Activated naive CD8-positive, alpha-beta T cell treated with anti-CD3 and anti-CD28 coated beads, Interleukin-2, amount 50 U/mL, for 24 hours (primary cell): ENCODE data around the gene CENATAC.
"Not testable (repeated sequence)": the region's sequence is repeated elsewhere in the genome, so short reads cannot be mapped to it uniquely, and the experiment has no call there.

Experiments
- ATAC-seq: fragments of 150-1000 bp; cut with Tn5 transposase; one replicate; pipeline ENCODE4 v1.10.0; 2021
- DNase-seq: peaks from one replicate; pipeline ENCODE4 v3.0.0; 2021
- H3K27ac Mint-ChIP-seq: one replicate; pipeline ENCODE4 v1.8.0; 2021; ENCODE audit warnings: mild to moderate bottlenecking, mixed read lengths
- H3K27me3 Mint-ChIP-seq: one replicate; pipeline ENCODE4 v1.8.0; 2021; ENCODE audit warnings: mixed read lengths
- H3K36me3 Mint-ChIP-seq: one replicate; pipeline ENCODE4 v1.8.0; 2021; ENCODE audit warnings: low read depth, mixed read lengths
- H3K4me1 Mint-ChIP-seq: one replicate; pipeline ENCODE4 v1.8.0; 2021; ENCODE audit warnings: mixed read lengths
- H3K4me3 Mint-ChIP-seq: one replicate; pipeline ENCODE4 v1.8.0; 2021; ENCODE audit warnings: mild to moderate bottlenecking, moderate library complexity, mixed read lengths
- H3K9me3 Mint-ChIP-seq: one replicate; pipeline ENCODE4 v1.8.0; 2021; ENCODE audit warnings: mixed read lengths

CENATAC gene, protein sequence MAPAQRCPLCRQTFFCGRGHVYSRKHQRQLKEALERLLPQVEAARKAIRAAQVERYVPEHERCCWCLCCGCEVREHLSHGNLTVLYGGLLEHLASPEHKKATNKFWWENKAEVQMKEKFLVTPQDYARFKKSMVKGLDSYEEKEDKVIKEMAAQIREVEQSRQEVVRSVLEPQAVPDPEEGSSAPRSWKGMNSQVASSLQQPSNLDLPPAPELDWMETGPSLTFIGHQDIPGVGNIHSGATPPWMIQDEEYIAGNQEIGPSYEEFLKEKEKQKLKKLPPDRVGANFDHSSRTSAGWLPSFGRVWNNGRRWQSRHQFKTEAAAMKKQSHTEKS

DNA sequence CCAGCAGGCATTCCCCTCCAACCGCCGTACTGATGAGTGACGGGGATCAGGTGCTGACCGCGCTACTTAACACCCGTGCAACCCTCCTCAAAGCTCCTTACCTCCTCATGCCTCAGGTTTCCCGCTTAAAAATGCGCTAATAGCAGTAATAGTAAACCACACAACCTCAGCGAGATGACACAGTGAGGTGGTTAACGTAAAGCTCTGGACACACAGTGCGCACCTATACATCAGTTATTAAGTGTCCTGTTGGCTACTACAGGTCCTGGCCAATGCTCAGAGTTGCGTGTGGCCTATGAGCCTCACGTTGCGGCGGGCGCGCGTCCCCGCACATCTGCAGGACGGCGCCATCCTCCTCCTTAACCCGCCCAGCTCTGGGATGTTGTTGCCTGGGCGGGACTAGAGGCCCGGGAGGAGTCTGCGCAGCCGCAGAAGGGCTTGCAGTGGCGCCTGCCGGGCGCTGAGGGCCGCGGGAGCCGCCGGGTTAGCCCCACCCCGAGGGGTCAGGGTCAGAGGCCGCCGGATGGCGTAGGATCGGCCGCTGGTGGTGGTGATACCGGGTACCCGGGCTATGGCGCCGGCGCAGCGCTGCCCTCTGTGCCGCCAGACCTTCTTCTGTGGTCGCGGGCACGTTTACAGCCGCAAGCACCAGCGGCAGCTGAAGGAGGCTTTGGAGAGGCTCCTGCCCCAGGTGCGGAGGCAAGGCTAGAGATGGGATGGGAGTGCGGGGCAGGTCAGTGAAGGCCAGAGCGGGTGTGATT lies at the start of gene CENATAC:
Gene CENATAC, plus strand, starts transcription at position 512 of the 761 bp plus-strand sequence. Its CDS starts 60 bp downstream, at position 572.
- H3K27ac Mint-ChIP-seq: peak within 1 kb of the TSS; percentile 99
- DNase-seq (peak; percentile 98), ATAC-seq (peak; percentile 95)
- H3K27me3 Mint-ChIP-seq: no peaks in the 10 kb centered on the region
- peaks cover 36% of the 10 kb centered on the region for H3K4me1 Mint-ChIP-seq
- H3K9me3 Mint-ChIP-seq: no peaks in the 10 kb centered on the region
- peak within 1 kb of the TSS; percentile 100 for H3K4me3 Mint-ChIP-seq
- H3K36me3 Mint-ChIP-seq: peaks cover 48% of the 10 kb centered on the region

DNA sequence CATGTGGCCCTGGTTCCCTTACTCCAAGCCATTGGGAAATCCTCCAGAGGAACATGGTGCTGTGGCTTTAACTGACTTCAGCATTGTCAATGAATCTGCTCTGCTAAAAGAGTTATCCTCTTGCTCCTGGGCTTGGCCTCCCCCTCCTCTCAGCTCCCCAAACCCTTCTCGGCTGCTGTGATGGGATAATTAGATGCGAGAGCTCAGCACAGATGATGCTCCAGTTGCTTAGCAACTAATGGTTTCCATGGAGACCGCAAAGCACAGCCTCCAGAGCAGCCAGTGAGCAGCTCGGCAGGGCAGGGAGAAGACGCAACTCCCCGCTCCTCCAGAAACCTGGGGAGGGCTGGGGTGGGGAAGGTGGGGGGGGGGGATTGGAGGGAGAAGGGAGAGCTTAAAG lies 44.7 kb upstream of the CENATAC start:
- H3K4me1 Mint-ChIP-seq: peaks cover 8% of the 10 kb centered on the region
- DNase-seq: no peak

GRCh38 chr11:118953976-118954375 lies 44.0 kb upstream of the CENATAC start:
- H3K27me3 Mint-ChIP-seq, H3K36me3 Mint-ChIP-seq, H3K4me1 Mint-ChIP-seq, H3K4me3 Mint-ChIP-seq, DNase-seq, ATAC-seq, H3K9me3 Mint-ChIP-seq, H3K27ac Mint-ChIP-seq: not testable (repeated sequence)

More for the DNA sequence above, 44.7 kb upstream of the CENATAC start:
- no peak for ATAC-seq
- H3K36me3 Mint-ChIP-seq: no peaks in the 10 kb centered on the region
- no peak overlapping the region for H3K4me3 Mint-ChIP-seq
- no peak overlapping the region for H3K27ac Mint-ChIP-seq
- no peaks in the 10 kb centered on the region for H3K9me3 Mint-ChIP-seq
- H3K27me3 Mint-ChIP-seq: peaks cover 6% of the 10 kb centered on the region

DNA sequence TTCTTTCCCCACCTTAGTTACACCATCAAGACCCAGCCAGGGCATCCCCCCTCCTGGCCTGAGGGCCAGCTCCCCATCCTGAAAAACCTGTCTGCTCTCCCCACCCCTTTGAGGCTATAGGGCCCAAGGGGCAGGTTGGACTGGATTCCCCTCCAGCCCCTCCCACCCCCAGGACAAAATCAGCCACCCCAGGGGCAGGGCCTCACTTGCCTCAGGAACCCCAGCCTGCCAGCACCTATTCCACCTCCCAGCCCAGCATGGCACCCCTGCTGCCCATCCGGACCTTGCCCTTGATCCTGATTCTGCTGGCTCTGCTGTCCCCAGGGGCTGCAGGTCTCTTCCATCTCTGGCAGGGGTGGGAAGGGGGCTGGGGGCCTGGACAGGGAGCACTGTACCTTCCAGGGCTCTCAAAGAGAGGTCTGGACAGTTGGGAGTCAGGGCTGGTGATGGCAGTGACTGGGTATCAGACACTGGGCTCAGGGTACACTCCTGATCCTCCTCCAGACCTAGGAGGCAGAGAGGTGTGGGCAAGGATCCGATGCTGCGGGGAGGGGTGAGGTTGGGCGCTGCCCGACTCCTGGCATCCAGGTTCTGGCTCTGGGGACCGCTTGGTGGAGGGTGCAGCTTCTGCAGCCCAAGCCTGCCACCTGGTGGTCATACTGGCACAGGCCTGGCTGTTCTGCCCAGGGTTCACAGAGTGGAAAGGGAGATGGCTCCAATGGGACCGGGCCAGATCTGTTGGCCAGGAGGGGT lies 41.7 kb upstream of the CENATAC start, which contains the start of gene UPK2:
Gene UPK2, plus strand, starts transcription at position 205 of the 753 bp plus-strand sequence. Its CDS starts 53 bp downstream, at position 258.
- Mint-ChIP-seq H3K27ac (no peak within 1 kb of the TSS), H3K27me3 (peaks cover 6% of the 10 kb centered on the region), H3K36me3 (no peaks in the 10 kb centered on the region), H3K4me1 (peaks cover 8% of the 10 kb centered on the region), H3K4me3 (no peak within 1 kb of the TSS), H3K9me3 (no peaks in the 10 kb centered on the region)
- DNase-seq: peak; percentile 93
- ATAC-seq: peak; percentile 98

DNA sequence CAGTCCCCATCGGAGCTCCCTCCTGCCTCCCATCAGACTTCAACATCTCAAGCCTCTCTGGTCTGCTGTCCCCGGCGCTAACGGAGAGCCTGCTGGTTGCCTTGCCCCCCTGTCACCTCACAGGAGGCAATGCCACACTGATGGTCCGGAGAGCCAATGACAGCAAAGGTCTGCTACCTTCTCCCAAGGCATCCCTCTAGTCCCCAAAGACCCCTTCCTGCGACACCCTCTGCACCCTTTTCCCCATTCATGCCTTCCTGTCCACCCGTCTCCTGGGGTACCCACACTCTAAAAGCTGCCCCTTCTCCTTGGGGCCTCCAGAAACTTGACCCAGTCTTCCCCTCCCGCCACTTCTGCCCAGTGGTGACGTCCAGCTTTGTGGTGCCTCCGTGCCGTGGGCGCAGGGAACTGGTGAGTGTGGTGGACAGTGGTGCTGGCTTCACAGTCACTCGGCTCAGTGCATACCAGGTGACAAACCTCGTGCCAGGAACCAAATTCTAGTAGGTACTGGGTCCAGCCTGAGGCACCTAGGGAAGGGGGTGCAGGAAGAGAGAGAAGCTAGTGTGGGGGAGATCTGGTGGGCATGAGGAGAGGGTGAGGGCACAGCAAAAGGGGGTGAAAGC lies 41.0 kb upstream of the CENATAC start:
- Mint-ChIP-seq H3K9me3 (no peaks in the 10 kb centered on the region), H3K4me1 (peaks cover 8% of the 10 kb centered on the region), H3K36me3 (no peaks in the 10 kb centered on the region), H3K4me3 (no peak overlapping the region), H3K27ac (no peak overlapping the region), H3K27me3 (peaks cover 6% of the 10 kb centered on the region)
- ATAC-seq (no peak), DNase-seq (no peak)

- peaks cover 6% of the 10 kb centered on the region for H3K27me3 Mint-ChIP-seq
- no peak for DNase-seq
- H3K27ac Mint-ChIP-seq: no peak overlapping the region
- peaks cover 8% of the 10 kb centered on the region for H3K4me1 Mint-ChIP-seq
- no peak overlapping the region for H3K4me3 Mint-ChIP-seq
- ATAC-seq: no peak
- H3K36me3 Mint-ChIP-seq: no peaks in the 10 kb centered on the region
- no peaks in the 10 kb centered on the region for H3K9me3 Mint-ChIP-seq
Measured at GRCh38 chr11:118957549-118957948, 40.4 kb upstream of the CENATAC start.

DNA sequence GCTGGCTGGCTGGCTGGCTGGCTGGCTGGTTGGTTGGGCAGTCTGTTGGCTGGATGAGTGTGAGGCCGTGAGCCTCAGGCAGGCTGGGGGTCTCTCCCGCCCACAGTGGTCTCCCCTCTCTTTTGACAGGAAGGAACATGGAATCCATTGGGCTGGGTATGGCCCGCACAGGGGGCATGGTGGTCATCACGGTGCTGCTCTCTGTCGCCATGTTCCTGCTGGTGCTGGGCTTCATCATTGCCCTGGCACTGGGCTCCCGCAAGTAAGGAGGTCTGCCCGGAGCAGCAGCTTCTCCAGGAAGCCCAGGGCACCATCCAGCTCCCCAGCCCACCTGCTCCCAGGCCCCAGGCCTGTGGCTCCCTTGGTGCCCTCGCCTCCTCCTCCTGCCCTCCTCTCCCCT lies 40.0 kb upstream of the CENATAC start:
- Mint-ChIP-seq H3K4me3 (no peak overlapping the region), H3K9me3 (no peaks in the 10 kb centered on the region), H3K4me1 (peaks cover 8% of the 10 kb centered on the region), H3K27ac (no peak overlapping the region), H3K36me3 (no peaks in the 10 kb centered on the region), H3K27me3 (peaks cover 4% of the 10 kb centered on the region)
- no peak for DNase-seq
- ATAC-seq: no peak

- no peak for ATAC-seq
- Mint-ChIP-seq H3K4me3 (no peak overlapping the region), H3K4me1 (peaks cover 8% of the 10 kb centered on the region), H3K9me3 (no peaks in the 10 kb centered on the region), H3K27ac (no peak overlapping the region), H3K27me3 (peaks cover 4% of the 10 kb centered on the region), H3K36me3 (no peaks in the 10 kb centered on the region)
- no peak for DNase-seq
Measured at GRCh38 chr11:118958577-118958976, 39.4 kb upstream of the CENATAC start.

DNA sequence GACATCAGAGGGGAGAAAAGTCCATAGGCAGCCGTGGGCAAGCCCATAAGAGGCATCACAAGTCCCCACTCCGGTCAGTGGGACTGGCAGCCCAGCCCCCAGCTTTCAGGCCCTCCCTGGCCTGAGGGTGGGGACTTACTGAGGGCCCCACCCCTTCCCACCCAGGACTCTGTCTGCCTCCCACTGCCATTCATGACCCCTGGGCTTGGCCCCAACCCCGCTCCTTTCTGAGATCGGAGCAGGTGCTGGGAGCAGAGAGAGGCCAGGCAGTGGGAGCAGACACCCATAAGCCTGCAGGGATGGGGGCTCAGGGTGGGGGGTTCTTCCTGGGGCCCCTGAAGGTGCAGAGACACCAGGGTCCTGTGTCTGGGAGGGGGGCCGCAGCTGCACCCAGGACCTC lies 36.7 kb upstream of the CENATAC start:
- no peaks in the 10 kb centered on the region for H3K27me3 Mint-ChIP-seq
- H3K4me3 Mint-ChIP-seq: no peak overlapping the region
- no peaks in the 10 kb centered on the region for H3K9me3 Mint-ChIP-seq

DNA sequence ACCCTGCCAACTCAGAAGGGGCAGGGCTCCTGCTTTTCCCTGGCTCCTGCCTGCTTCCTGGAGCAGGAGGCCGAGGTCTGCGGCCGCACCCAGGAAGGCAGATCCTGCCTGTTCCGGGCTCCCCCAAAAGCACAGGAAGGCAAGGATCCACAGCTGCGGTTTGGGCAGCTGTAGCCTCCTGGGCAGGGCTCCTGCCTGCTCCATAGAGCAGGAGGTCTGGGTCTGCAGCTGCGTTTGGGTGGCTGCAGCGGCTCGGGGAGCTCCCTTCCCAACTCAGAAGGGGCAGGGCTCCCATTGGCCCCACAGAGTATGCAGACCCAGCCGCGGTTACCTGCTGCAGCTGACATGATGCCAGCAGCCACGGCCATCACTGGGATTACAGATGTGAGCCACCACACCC lies 36.3 kb upstream of the CENATAC start:
- Mint-ChIP-seq H3K27ac (no peak overlapping the region), H3K9me3 (no peaks in the 10 kb centered on the region), H3K27me3 (no peaks in the 10 kb centered on the region), H3K36me3 (no peaks in the 10 kb centered on the region), H3K4me3 (no peak overlapping the region), H3K4me1 (peaks cover 5% of the 10 kb centered on the region)
- ATAC-seq (no peak), DNase-seq (no peak)

More for the DNA sequence above, 36.7 kb upstream of the CENATAC start:
- DNase-seq (no peak), ATAC-seq (no peak)
- Mint-ChIP-seq H3K27ac (no peak overlapping the region), H3K4me1 (peaks cover 8% of the 10 kb centered on the region), H3K36me3 (no peaks in the 10 kb centered on the region)

DNA sequence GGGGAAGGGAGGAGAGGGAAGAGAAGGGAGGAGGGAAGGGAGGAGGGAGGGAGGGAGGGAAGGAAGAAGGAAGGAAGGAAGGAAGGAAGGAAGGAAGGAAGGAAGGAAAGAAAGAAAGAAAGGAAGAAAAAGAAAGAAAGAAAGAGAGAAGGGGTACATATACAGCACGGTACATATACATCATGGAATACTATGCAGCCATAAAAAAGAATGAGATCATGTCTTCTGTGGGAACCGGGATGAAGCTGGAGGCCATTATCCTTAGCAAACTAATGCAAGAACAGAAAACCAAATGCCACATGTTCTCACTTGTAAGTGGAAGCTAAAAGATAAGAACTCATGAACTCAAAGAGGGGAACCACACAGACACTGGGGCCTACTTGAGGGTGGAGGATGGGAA lies 28.4 kb upstream of the CENATAC start:
- H3K36me3 Mint-ChIP-seq, H3K27ac Mint-ChIP-seq, H3K9me3 Mint-ChIP-seq, H3K4me3 Mint-ChIP-seq, H3K4me1 Mint-ChIP-seq, ATAC-seq, DNase-seq: not testable (repeated sequence)
- H3K27me3 Mint-ChIP-seq: peaks cover 19% of the 10 kb centered on the region

GRCh38 chr11:118971646-118972045 lies 26.3 kb upstream of the CENATAC start, which contains the start of gene FOXR1:
Gene FOXR1 (plus strand): TSS chr11:118971761. CDS start chr11:118971932, 171 bp downstream.
- DNase-seq (no peak), ATAC-seq (peak; percentile 20)
- Mint-ChIP-seq H3K27ac (no peak within 1 kb of the TSS), H3K27me3 (peaks cover 19% of the 10 kb centered on the region), H3K36me3 (no peaks in the 10 kb centered on the region), H3K9me3 (no peaks in the 10 kb centered on the region), H3K4me1 (no peaks in the 10 kb centered on the region), H3K4me3 (no peak within 1 kb of the TSS)

DNA sequence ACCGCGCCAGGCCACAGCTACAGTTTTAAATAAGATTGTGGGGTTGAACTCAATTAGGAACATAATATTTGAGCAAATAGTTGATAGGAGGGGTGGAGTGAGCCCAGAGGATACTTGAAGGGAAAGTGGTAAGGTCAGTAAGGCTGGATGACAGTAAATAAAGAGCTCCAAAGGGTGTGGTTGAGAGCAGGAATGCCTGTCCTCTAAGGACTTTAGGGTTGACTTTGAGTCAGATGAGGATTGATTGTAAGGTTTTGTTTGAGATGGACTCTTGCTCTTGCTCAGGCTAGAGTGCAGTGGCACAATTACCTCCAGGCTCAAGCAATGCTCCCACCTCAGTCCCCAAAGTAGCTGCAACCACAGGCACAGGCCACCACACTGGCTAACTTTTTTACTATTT lies 24.0 kb upstream of the CENATAC start:
- H3K36me3 Mint-ChIP-seq: no peaks in the 10 kb centered on the region
- peaks cover 15% of the 10 kb centered on the region for H3K27me3 Mint-ChIP-seq
- H3K27ac Mint-ChIP-seq: peak overlapping the region; percentile 7
- no peak for DNase-seq
- no peak for ATAC-seq
- no peaks in the 10 kb centered on the region for H3K9me3 Mint-ChIP-seq
- no peak overlapping the region for H3K4me3 Mint-ChIP-seq
- no peaks in the 10 kb centered on the region for H3K4me1 Mint-ChIP-seq
